GM12878 (cell line): Measurements from ENCODE around the gene PDRG1. TPM values are rescaled to one million over a fixed set of nuclear protein-coding genes. Genes with fewer than 3 reads are reported as not detected.

Source experiments
- ATF7 ChIP-seq: fragments of 450-650 bp; IDR thresholded peaks from 2 replicates; pipeline ENCODE4 v1.6.1; 2016; ENCODE audit warnings: low read depth, mild to moderate bottlenecking
- BHLHE40 ChIP-seq, 2 experiments: fragments of 450-650 bp in 1 of 2; IDR thresholded peaks; 2 replicates each; pipeline ENCODE4 v1.6.1; 2011 to 2017; ENCODE audit warnings: low read depth in 2 of 2, borderline replicate concordance in 1 of 2, improper control_type of control experiment in 1 of 2, low read length in 1 of 2, mild to moderate bottlenecking in 1 of 2
- CEBPB ChIP-seq, 2 experiments: fragments of 150-350 bp in 1 of 2; IDR thresholded peaks; 2 replicates each; pipeline ENCODE4 v1.6.1; 2012 to 2014; ENCODE audit warnings: low read depth in 2 of 2, low read length in 2 of 2, borderline replicate concordance in 1 of 2, inconsistent platforms in 1 of 2
- CREB1 ChIP-seq: IDR thresholded peaks from 2 replicates; pipeline ENCODE4 v1.6.1; 2012; ENCODE audit warnings: low read depth, mild to moderate bottlenecking, inconsistent platforms
- HDGF ChIP-seq: fragments of 450-650 bp; IDR thresholded peaks from 2 replicates; pipeline ENCODE4 v1.6.1; 2016; ENCODE audit warnings: antibody characterized with exemption
- IKZF1 ChIP-seq: fragments of 450-650 bp; conservative IDR thresholded peaks from 2 replicates; pipeline ENCODE4 v1.6.1; 2017; ENCODE audit warnings: antibody characterized with exemption, mild to moderate bottlenecking
- JUND ChIP-seq: IDR thresholded peaks from 2 replicates; pipeline ENCODE4 v1.6.1; 2012; ENCODE audit warnings: low read depth, mild to moderate bottlenecking, low read length, improper control_type of control experiment, moderate library complexity
- KAT2A ChIP-seq: conservative IDR thresholded peaks from 2 replicates; pipeline ENCODE4 v1.6.1; 2011; ENCODE audit warnings: low read depth, low read length; ENCODE audit not compliant: control insufficient read depth
- NBN ChIP-seq: fragments of 450-650 bp; IDR thresholded peaks from 2 replicates; pipeline ENCODE4 v1.6.1; 2016
- NFIC ChIP-seq: IDR thresholded peaks from 2 replicates; pipeline ENCODE4 v1.6.1; 2012; ENCODE audit warnings: low read depth, mild to moderate bottlenecking, inconsistent platforms, low read length, moderate library complexity
- NFXL1 ChIP-seq: fragments of 450-650 bp; IDR thresholded peaks from 2 replicates; pipeline ENCODE4 v1.6.1; 2017; ENCODE audit warnings: antibody characterized with exemption, mild to moderate bottlenecking, borderline replicate concordance
- NFYB ChIP-seq: IDR thresholded peaks from 2 replicates; pipeline ENCODE4 v1.6.1; 2011; ENCODE audit warnings: low read depth, mild to moderate bottlenecking, low read length, improper control_type of control experiment, moderate library complexity; ENCODE audit not compliant: insufficient read depth
- NR2F1 ChIP-seq: fragments of 450-650 bp; conservative IDR thresholded peaks from 2 replicates; pipeline ENCODE4 v1.6.1; 2017; ENCODE audit warnings: mild to moderate bottlenecking
- NRF1 ChIP-seq: conservative IDR thresholded peaks from 2 replicates; pipeline ENCODE4 v1.6.1; 2011; ENCODE audit warnings: mild to moderate bottlenecking, low read depth, low read length, improper control_type of control experiment
- RELA ChIP-seq: fragments of 450-650 bp; IDR thresholded peaks from 2 replicates; pipeline ENCODE4 v1.8.0; 2014; ENCODE audit warnings: borderline replicate concordance; ENCODE audit not compliant: partially characterized antibody
- RELB ChIP-seq: fragments of 450-650 bp; IDR thresholded peaks from 2 replicates; pipeline ENCODE4 v1.6.1; 2017; ENCODE audit warnings: low read depth, mild to moderate bottlenecking, moderate library complexity
- RFX5 ChIP-seq: IDR thresholded peaks from 2 replicates; pipeline ENCODE4 v1.6.1; 2011; ENCODE audit warnings: low read depth, low read length, improper control_type of control experiment
- polyA plus RNA-seq, 11 experiments: library from polyadenylated mRNA; depleted of rRNA in 4 of 11; unstranded in 6 of 11; stranded (reverse) in 5 of 11; fragments of >200 nt; fragmentation: Nextera tagmentation in 4 of 11; fragmentation: Illumina TruSeq in 1 of 11; extraction: Ambion mirVana in 4 of 11; extraction: Trizol in 1 of 11; gene quantifications; 1 replicate in 1 of 11; 2 replicates in 10 of 11; pipeline versions ENCODE4 v1.2.1 to v1.2.3, GENCODE V29; 2011 to 2016; ENCODE audit warnings: inconsistent platforms in 2 of 11, missing spikeins in 2 of 11, low read depth in 1 of 11
- total RNA-seq, 4 experiments: library from RNA; depleted of rRNA in 3 of 4; stranded (reverse); fragments of >200 nt in 3 of 4; fragmentation: Illumina TruSeq in 1 of 4; extraction: Trizol in 1 of 4; gene quantifications; 2 replicates each; pipeline versions ENCODE4 v1.2.1 to v1.2.3, GENCODE V29; 2013 to 2021
- TF ChIP-seq, protein P1 (sequence below): IDR thresholded peaks from 2 replicates; pipeline ENCODE4 v1.6.1; 2012; ENCODE audit warnings: low read depth, low read length, improper control_type of control experiment
- TF ChIP-seq, protein P2 (sequence below): fragments of 450-650 bp; IDR thresholded peaks from 2 replicates; pipeline ENCODE4 v1.6.1; 2014; ENCODE audit warnings: mild to moderate bottlenecking
- TF ChIP-seq, protein P3 (sequence below): fragments of 450-650 bp; IDR thresholded peaks from 2 replicates; pipeline ENCODE4 v1.6.1; 2016; ENCODE audit warnings: mild to moderate bottlenecking
- TF ChIP-seq, protein P4 (sequence below): fragments of 450-650 bp; IDR thresholded peaks from 2 replicates; pipeline ENCODE4 v1.6.1; 2017; ENCODE audit warnings: mild to moderate bottlenecking, moderate library complexity

The PDRG1 gene
- total and polyA plus RNA-seq, 10 of the 15 experiments (the other 5 are each of a cell fraction or from before 2014, with no cell fraction given), result 11.1 to 55.8 (median 23.3) TPM

DNA sequence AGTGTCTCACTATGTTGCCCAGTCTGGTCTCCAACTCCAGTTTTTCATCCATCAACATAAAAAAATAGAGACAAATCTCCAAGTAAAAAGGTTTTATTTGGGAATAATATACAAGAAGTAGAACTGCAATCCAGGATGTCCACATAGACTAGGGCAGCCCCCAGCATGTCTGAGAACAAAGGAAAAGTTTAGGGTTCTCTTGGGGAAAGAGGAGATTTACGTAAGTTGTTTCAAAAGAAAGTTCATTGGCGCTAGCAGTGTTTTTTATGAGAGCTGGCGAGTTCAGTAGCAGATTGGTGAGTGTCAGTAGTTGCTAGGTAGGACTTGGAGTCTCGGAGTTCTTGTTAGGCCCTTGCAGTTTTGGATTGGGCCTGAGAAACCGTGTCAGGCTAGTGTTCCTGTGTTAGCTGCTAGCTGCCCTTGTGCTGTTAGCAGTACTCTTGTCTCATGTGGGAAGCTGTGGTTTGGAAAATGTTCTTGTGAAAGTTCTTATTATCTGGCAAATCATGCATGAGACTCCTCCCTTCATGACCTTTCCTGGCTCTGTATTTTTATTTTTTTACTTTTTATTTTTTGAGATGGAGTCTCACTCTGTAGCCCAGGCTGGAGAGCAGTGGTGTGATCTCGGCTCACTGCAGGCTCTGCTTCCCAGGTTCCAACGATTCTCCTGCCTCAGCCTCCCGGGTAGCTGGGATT is 56.7 kb downstream of the PDRG1 start (continued):
- TF ChIP-seq NFXL1, result no peak
- no peak for TF ChIP-seq JUND
- peak; percentile 88 for TF ChIP-seq NBN
- 0 out of 2 replicates have a peak, but pooled peaks have one; percentile 19 for TF ChIP-seq RELB
- no peak for TF ChIP-seq NRF1
- peak; percentile 27 to 29; a peak in 2 of 4 replicates for TF ChIP-seq BHLHE40 (IDR thresholded peaks at IDR 0.05; ENCODE audit: borderline replicate concordance in 1 of 2, low read depth in 2 of 2, low read length in 1 of 2)
- TF ChIP-seq, protein P1, sequence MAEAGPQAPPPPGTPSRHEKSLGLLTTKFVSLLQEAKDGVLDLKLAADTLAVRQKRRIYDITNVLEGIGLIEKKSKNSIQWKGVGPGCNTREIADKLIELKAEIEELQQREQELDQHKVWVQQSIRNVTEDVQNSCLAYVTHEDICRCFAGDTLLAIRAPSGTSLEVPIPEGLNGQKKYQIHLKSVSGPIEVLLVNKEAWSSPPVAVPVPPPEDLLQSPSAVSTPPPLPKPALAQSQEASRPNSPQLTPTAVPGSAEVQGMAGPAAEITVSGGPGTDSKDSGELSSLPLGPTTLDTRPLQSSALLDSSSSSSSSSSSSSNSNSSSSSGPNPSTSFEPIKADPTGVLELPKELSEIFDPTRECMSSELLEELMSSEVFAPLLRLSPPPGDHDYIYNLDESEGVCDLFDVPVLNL, result no peak
- TF ChIP-seq NFYB, result peak; percentile 45; the same call in 1 of the 2 replicates
- peak; percentile 49 for TF ChIP-seq NR2F1
- peak in 1 of 2 experiments; percentile 67; a peak in 1 of 4 replicates for TF ChIP-seq CEBPB (IDR thresholded peaks at IDR 0.05; ENCODE audit: borderline replicate concordance in 1 of 2, low read depth in 2 of 2, low read length in 2 of 2)
- no peak for TF ChIP-seq KAT2A
- TF ChIP-seq, protein P2, sequence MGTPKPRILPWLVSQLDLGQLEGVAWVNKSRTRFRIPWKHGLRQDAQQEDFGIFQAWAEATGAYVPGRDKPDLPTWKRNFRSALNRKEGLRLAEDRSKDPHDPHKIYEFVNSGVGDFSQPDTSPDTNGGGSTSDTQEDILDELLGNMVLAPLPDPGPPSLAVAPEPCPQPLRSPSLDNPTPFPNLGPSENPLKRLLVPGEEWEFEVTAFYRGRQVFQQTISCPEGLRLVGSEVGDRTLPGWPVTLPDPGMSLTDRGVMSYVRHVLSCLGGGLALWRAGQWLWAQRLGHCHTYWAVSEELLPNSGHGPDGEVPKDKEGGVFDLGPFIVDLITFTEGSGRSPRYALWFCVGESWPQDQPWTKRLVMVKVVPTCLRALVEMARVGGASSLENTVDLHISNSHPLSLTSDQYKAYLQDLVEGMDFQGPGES, result no peak
- TF ChIP-seq, protein P3, sequence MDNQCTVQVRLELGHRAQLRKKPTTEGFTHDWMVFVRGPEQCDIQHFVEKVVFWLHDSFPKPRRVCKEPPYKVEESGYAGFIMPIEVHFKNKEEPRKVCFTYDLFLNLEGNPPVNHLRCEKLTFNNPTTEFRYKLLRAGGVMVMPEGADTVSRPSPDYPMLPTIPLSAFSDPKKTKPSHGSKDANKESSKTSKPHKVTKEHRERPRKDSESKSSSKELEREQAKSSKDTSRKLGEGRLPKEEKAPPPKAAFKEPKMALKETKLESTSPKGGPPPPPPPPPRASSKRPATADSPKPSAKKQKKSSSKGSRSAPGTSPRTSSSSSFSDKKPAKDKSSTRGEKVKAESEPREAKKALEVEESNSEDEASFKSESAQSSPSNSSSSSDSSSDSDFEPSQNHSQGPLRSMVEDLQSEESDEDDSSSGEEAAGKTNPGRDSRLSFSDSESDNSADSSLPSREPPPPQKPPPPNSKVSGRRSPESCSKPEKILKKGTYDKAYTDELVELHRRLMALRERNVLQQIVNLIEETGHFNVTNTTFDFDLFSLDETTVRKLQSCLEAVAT, result peak; percentile 42; the same call in 1 of the 2 replicates
- peak; percentile 40; the same call in 1 of the 2 replicates for TF ChIP-seq ATF7
- TF ChIP-seq, protein P4, sequence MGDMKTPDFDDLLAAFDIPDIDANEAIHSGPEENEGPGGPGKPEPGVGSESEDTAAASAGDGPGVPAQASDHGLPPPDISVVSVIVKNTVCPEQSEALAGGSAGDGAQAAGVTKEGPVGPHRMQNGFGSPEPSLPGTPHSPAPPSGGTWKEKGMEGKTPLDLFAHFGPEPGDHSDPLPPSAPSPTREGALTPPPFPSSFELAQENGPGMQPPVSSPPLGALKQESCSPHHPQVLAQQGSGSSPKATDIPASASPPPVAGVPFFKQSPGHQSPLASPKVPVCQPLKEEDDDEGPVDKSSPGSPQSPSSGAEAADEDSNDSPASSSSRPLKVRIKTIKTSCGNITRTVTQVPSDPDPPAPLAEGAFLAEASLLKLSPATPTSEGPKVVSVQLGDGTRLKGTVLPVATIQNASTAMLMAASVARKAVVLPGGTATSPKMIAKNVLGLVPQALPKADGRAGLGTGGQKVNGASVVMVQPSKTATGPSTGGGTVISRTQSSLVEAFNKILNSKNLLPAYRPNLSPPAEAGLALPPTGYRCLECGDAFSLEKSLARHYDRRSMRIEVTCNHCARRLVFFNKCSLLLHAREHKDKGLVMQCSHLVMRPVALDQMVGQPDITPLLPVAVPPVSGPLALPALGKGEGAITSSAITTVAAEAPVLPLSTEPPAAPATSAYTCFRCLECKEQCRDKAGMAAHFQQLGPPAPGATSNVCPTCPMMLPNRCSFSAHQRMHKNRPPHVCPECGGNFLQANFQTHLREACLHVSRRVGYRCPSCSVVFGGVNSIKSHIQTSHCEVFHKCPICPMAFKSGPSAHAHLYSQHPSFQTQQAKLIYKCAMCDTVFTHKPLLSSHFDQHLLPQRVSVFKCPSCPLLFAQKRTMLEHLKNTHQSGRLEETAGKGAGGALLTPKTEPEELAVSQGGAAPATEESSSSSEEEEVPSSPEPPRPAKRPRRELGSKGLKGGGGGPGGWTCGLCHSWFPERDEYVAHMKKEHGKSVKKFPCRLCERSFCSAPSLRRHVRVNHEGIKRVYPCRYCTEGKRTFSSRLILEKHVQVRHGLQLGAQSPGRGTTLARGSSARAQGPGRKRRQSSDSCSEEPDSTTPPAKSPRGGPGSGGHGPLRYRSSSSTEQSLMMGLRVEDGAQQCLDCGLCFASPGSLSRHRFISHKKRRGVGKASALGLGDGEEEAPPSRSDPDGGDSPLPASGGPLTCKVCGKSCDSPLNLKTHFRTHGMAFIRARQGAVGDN, result peak; percentile 94
- TF ChIP-seq RFX5, result peak; percentile 99
- peak; percentile 47 for TF ChIP-seq IKZF1
- TF ChIP-seq RELA, result no peak
- TF ChIP-seq CREB1, result peak; percentile 96
- TF ChIP-seq HDGF, result 0 out of 2 replicates have a peak, but pooled peaks have one; percentile 70
- 0 out of 2 replicates have a peak, but pooled peaks have one; percentile 5 for TF ChIP-seq NFIC
